DMS114 treated with DMSO at 0.1 percent for 48 hours (cell line): ENCODE results near the gene PTPRR.

Experiments
- DNase-seq: peaks from one replicate; lab custom pipeline; 2025; ENCODE audit not compliant: unreplicated experiment; lab: John Stamatoyannopoulos, UW

Gene PTPRR

GRCh38 chr12:70706611-70707010 is 213.9 kb downstream of the PTPRR start:
- DNase-seq: no peak

DNA sequence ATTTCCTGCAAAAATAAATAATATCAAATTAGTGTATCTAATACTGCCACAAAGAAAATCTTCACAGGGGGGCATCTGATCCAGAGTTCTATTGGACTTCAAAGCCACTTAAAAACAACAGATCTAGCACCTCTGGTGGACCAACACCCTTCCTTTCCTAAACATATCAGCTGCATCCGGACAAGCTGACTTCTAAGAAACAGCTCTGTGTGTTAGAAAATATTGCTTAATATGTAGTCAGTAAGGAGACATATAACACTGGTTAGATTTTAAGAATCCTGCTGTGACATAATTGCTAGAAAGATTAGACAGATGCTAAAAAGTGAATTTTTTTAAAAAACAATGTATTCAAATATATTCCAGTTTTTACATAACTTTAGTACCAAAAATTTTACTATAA is 222.2 kb downstream of the PTPRR start:
- DNase-seq: no peak

GRCh38 chr12:70695361-70696023 is 225.0 kb downstream of the PTPRR start:
- DNase-seq: no peak

- no peak for DNase-seq
Measured at GRCh38 chr12:70692681-70693288, 227.8 kb downstream of the PTPRR start.

GRCh38 chr12:70691018-70691672 is 229.4 kb downstream of the PTPRR start:
- no peak for DNase-seq

DNA sequence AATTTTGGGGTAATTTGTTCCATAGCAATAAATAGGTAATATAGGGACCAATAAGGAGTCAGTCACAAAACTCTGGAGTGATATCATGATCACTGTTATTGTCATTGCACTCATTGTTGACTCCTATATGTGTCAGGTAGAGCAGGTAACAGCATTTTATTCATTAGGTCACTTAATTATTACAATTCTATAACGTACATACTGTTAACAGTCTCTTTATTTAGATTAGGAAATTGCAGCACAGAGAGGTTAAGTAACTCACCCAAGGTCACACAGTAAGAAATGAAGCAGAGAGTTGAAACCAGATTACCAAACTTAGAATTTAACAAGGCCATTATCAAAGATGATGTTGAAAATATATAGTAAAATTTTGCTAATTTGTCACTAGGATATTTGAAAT is 233.6 kb downstream of the PTPRR start:
- no peak for DNase-seq

GRCh38 chr12:70686299-70686698 is 234.2 kb downstream of the PTPRR start:
- DNase-seq: no peak

DNA sequence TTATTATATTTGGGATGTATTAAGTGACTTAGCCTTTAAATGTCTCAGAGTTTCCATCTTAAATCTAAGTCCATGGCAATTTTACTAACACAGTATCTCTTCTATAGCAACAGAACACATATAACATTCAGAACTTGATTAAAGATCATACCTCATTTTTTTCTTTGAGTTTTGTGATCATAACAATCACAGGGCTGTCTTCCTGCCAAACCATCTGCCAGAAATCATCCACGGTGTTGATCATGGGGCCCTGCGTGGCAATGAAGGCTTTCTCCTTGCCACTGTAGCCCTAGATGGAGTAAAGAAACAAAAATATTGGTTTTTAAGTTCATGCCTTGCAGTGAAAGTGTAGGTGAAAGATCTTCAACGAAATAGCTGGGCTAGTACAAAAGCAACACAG is 236.6 kb downstream of the PTPRR start:
- DNase-seq: no peak

DNA sequence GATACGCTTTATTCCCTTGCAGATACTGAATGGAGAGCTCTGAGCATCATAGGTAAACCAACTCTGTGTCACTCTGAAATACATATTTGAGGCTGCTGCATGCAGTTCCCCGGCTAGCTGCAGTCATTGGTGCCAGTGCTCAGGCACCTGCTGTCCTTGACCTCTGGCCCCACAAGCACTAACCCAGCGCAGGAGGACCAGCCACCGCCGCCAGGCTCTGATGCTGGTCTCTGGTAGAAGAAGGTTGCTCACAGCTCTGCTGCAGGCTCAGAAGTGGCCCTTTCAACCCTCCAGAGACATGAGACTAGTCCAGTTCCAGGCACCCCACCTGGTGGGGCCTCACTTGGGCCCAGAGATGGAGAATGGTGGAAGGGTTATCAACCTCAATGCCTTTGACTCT is 248.8 kb downstream of the PTPRR start:
- DNase-seq: no peak

- no peak for DNase-seq
Measured at GRCh38 chr12:70670948-70671347, 249.6 kb downstream of the PTPRR start.

GRCh38 chr12:70667253-70667652 is 253.3 kb downstream of the PTPRR start:
- no peak for DNase-seq

DNA sequence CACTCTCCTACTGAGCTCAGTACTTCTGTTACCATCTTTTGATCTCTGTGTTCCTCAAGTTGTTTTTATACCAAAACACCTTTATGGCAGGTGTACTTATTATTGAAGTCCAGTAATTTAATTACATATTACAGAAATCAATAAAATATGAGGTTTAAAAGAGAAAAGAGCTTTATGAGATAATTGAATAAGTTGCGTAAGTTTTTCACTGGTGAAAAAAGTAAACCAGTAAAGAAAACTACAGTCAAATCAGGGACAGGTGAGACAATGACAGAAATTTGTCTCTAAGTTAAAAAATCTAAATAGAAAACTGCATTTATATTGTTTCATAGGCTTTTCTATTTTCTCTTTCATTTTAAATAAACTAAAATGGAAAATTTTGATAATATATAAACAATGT is 254.2 kb downstream of the PTPRR start:
- DNase-seq: no peak

GRCh38 chr12:70664465-70664881 is 256.1 kb downstream of the PTPRR start:
- DNase-seq: no peak

DNA sequence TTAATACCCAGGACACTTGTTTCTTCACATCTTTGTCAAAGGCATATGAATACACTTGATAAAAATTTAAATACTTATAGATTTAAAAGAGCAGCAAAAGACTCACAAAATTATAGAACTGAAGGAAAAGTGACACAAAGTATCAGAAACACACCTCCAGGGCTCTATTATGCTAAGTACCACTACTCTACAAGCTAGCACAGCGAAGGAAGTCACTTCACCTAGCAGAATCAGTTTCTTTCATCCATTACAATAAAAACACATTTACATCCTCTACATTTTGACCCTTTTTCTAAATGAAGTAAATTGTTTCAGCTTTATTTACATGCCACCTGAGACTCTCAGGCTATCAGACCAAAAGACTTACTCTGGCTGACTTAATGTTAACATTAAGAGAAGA is 256.7 kb downstream of the PTPRR start:
- DNase-seq: no peak

DNA sequence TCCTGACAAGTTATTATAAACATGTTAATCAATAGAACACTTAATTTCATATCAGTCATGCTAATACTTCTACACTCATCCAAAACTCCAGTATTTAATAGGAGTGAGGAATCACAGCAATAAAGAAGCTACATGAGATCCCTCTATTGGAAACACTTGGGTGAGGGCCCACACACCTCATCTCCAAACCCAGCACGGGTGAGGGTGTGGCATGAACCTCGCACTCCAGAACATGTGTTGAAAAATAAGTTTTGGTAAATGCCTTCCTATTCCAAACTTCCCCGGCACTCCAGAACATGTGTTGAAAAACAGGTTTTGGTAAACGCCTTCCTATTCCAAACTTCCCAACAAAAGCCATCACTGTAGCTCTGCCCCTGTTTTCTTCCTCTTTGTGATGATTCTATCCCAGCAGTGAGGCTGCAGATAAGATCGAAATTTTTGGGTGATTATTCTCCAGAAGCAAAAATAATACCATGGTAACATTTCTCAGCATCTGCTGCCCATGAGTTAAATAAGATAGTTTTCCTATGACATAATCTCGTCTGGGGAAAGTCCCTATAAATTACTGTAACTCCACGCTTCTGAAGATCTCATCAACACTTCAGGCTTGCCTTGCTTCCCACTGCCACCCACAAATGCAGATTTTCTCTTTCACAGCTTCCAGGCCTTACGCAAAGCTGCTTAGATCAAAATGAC is 258.9 kb downstream of the PTPRR start:
- DNase-seq: no peak

DNA sequence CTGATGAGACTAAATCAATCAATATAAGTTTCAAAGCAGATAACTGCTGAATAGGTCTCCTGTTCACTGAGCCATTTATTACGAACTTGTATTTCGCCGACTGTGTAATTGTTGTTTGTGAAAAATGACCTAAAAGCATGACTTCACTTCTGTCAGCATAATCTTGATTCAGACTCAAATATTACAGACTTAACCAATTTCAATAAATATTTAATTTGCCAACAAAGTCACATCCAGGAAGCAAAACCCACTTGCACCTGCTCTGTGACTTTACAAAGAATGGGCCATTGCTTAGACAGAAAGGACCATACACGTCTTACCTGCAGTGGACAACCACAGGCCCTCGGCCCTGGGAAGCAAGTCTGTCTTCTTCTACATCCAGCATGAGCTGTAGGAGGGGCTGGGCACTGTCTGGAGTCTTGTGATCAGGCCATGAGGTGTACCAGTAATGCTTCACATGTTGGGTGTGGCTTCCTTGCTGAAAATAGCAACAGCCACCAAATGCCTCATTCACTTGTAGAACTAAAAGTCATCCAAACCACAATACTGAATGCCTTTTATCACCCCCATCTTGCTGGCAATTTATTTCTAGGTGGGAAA is 259.8 kb downstream of the PTPRR start:
- no peak for DNase-seq

GRCh38 chr12:70660002-70660604 is 260.4 kb downstream of the PTPRR start:
- DNase-seq: no peak

DNA sequence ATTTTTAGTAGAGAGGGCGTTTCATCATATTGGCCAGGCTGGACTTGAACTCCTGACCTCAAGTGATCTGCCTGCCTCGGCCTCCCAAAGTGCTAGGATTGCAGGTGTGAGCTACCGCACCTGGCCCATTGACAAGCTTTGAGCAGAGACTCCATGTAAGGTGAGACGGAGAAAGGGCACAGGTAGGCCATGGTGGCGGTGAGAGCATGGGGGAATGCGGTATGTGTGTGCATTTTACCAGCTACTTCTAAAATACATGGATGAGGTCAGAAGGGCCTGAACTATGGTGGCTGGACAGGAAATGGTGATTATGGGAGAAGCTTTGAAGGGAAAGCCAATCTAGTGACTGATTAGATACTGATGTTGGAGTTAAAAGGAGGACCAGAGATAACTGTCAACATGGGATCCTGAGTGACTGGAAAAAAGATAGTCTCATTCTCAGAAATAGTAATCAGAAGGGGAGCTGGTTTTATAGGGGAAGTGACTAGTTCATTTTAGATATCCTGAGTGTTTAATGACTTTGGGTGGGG is 261.4 kb downstream of the PTPRR start:
- DNase-seq: no peak

DNA sequence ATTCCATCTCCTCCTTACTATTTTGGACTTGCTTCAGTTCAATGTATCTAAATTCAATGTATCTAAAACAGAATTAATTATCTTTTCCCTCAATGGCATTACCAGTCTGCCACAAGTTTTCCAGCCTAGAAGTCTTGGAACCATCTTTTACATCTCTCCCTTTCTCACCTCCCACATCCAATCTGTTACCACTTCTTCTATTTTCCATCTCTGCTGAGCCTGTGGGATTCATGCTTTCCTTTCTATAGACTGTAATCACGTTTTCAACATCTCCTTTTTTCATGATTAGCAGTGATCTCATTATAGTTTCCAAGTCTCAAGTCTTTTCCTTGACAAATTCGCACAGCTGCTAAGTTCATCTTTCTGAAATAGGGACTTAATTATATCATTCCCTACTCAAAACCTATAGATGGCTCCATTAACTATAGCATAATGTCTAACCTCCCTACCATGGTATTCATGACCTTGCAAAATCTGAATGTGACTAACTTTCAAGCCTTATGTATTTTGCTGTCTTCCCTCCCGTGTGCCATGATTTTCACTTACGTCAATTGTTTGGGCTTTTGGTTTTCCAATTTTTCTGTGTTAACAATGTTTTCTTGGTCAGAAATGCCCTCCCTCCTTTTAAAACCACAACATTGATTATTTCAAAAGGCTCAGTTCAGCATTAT is 262.8 kb downstream of the PTPRR start:
- DNase-seq: no peak

- no peak for DNase-seq
Measured at GRCh38 chr12:70652451-70652850, 268.1 kb downstream of the PTPRR start.
